Measurements from ENCODE around the gene ITPR1.

- TF ChIP-seq CTCF (IDR thresholded peaks at IDR 0.05; ENCODE audit: insufficient read depth, low read depth, low read length) = no peak
- no peak for TF ChIP-seq EZH2 (IDR thresholded peaks at IDR 0.05; ENCODE audit: insufficient read depth, low read length)
Measured at GRCh38 chr3:4887177-4887576, 394.0 kb downstream of the ITPR1 start.
